K562 (cell line): Measurements from ENCODE around the gene APOBEC3C. TPM values are rescaled to one million over a fixed set of nuclear protein-coding genes. Genes with fewer than 3 reads are reported as not detected.
A peak's percentile ranks its signal among the peaks of the same experiment; 100 is the strongest.

Experiments used
- ATF3 ChIP-seq, 2 experiments: fragments of 450-650 bp in 1 of 2; sonication (generic) in 1 of 2; formaldehyde crosslinking in 1 of 2; IDR thresholded peaks in 1 of 2; conservative IDR thresholded peaks in 1 of 2; 2 replicates each; pipeline versions ENCODE4 v1.6.1 to v1.8.1; 2016 to 2023; ENCODE audit warnings: mild to moderate bottlenecking in 2 of 2, moderate library complexity in 2 of 2, inconsistent platforms in 1 of 2, missing genetic modification reagents in 1 of 2
- FUS ChIP-seq: fragments of 200-400 bp; formaldehyde crosslinking; optimal IDR thresholded peaks from 2 replicates; pipeline ENCODE3; 2017; ENCODE audit warnings: low read depth, low read length
- GMEB1 ChIP-seq: fragments of 250-450 bp; sonication (Bioruptor Pico); IDR thresholded peaks from 2 replicates; pipeline ENCODE4 v1.4.0; 2020; ENCODE audit warnings: mild to moderate bottlenecking
- KDM2B ChIP-seq: fragments of 250-450 bp; sonication (Bioruptor Pico); IDR thresholded peaks from 2 replicates; pipeline ENCODE4 v1.8.0; 2021; ENCODE audit warnings: mild to moderate bottlenecking, moderate library complexity
- L3MBTL2 ChIP-seq: fragments of 450-650 bp; IDR thresholded peaks from 2 replicates; pipeline ENCODE4 v1.6.1; 2016; ENCODE audit warnings: mild to moderate bottlenecking, moderate library complexity
- NFIC ChIP-seq: fragments of 450-650 bp; IDR thresholded peaks from 2 replicates; pipeline ENCODE4 v1.6.1; 2017; ENCODE audit warnings: mild to moderate bottlenecking, inconsistent platforms
- RBM17 ChIP-seq: fragments of 200-400 bp; formaldehyde crosslinking; IDR thresholded peaks from 2 replicates; pipeline ENCODE4 v1.6.1; 2017; ENCODE audit warnings: low read depth, mild to moderate bottlenecking, low read length, borderline replicate concordance
- RERE ChIP-seq: sonication (generic); formaldehyde crosslinking; IDR thresholded peaks from 2 replicates; pipeline ENCODE4 v1.8.0; 2023; ENCODE audit warnings: missing genetic modification reagents, mild to moderate bottlenecking, borderline replicate concordance
- SREBF2 ChIP-seq: sonication (generic); formaldehyde crosslinking; IDR thresholded peaks from 2 replicates; pipeline ENCODE4 v1.4.0; 2020; ENCODE audit warnings: mild to moderate bottlenecking, missing genetic modification reagents
- ZKSCAN3 ChIP-seq: fragments of 250-450 bp; sonication (Bioruptor Pico); IDR thresholded peaks from 2 replicates; pipeline ENCODE4 v1.4.0; 2020
- ZKSCAN8 ChIP-seq: fragments of 200-800 bp; sonication (Bioruptor generic); IDR thresholded peaks from 2 replicates; pipeline ENCODE4 v1.6.1; 2016; ENCODE audit warnings: missing genetic modification characterization, missing compliant biosample characterization
- ZNF253 ChIP-seq: fragments of 250-450 bp; sonication (Bioruptor Pico); conservative IDR thresholded peaks from 2 replicates; pipeline ENCODE4 v1.6.1; 2021; ENCODE audit warnings: mild to moderate bottlenecking
- ZNF354B ChIP-seq: fragments of 250-450 bp; sonication (Bioruptor Pico); IDR thresholded peaks from 2 replicates; pipeline ENCODE4 v1.4.0; 2020
- ZNF395 ChIP-seq: fragments of 200-800 bp; sonication (Bioruptor generic); IDR thresholded peaks from 2 replicates; pipeline ENCODE4 v1.6.1; 2017; ENCODE audit warnings: missing genetic modification characterization, missing compliant biosample characterization
- ZNF41 ChIP-seq: fragments of 250-450 bp; sonication (Bioruptor Pico); conservative IDR thresholded peaks from 2 replicates; pipeline ENCODE4 v1.4.0; 2020; ENCODE audit warnings: mild to moderate bottlenecking
- polyA plus RNA-seq, 8 experiments: library from polyadenylated mRNA; depleted of rRNA in 4 of 8; stranded (reverse) in 5 of 8; unstranded in 3 of 8; fragments of >200 nt; fragmentation: Nextera tagmentation in 2 of 8; fragmentation: Illumina TruSeq in 1 of 8; extraction: Ambion mirVana in 2 of 8; extraction: Trizol in 1 of 8; gene quantifications; 2 replicates each; pipeline versions ENCODE4 v1.2.1 to v1.2.3, GENCODE V29; 2011 to 2014; ENCODE audit warnings: inconsistent platforms in 1 of 8, missing spikeins in 1 of 8
- total RNA-seq, 7 experiments: library from RNA; depleted of rRNA in 6 of 7; stranded (reverse); fragments of >200 nt in 6 of 7; fragmentation: Illumina TruSeq in 2 of 7; extraction: Trizol in 2 of 7; gene quantifications; 2 replicates each; pipeline versions ENCODE4 v1.2.1 to v1.2.3, GENCODE V29; 2011 to 2021; ENCODE audit warnings: low replicate concordance in 1 of 7
- TF ChIP-seq, protein P1 (sequence below): sonication (generic); formaldehyde crosslinking; IDR thresholded peaks from 2 replicates; pipeline ENCODE4 v1.8.1; 2023; ENCODE audit warnings: mild to moderate bottlenecking, missing genetic modification reagents, moderate library complexity

Gene APOBEC3C
- total and polyA plus RNA-seq, 9 of the 15 experiments (the other 6 are each of a cell fraction or from before 2014, with no cell fraction given), result 12.4 to 285 (median 55.5) TPM

GRCh38 chr22:38981992-38982927 lies 31.8 kb upstream of the APOBEC3C start, which contains the start of gene APOBEC3B (continued):
- TF ChIP-seq ZNF395 (CRISPR knock-in tag) (no peak), NFIC (0 out of 2 replicates have a peak, but pooled peaks have one; percentile 15), ZNF354B (CRISPR knock-in tag) (no peak), SREBF2 (CRISPR knock-in tag) (no peak), ATF3 (IDR thresholded peaks at IDR 0.05) (peak; percentile 86), ATF3 (CRISPR knock-in tag; conservative IDR thresholded peaks at IDR 0.05) (no peak), FUS (no peak), ZNF253 (CRISPR knock-in tag) (no peak), GMEB1 (no peak), ZKSCAN8 (CRISPR knock-in tag) (no peak), KDM2B (CRISPR knock-in tag) (no peak), ZNF41 (CRISPR knock-in tag) (no peak), L3MBTL2 (peak; percentile 77), ZKSCAN3 (no peak), RBM17 (no peak), RERE (CRISPR knock-in tag) (no peak)
- TF ChIP-seq, protein P1, sequence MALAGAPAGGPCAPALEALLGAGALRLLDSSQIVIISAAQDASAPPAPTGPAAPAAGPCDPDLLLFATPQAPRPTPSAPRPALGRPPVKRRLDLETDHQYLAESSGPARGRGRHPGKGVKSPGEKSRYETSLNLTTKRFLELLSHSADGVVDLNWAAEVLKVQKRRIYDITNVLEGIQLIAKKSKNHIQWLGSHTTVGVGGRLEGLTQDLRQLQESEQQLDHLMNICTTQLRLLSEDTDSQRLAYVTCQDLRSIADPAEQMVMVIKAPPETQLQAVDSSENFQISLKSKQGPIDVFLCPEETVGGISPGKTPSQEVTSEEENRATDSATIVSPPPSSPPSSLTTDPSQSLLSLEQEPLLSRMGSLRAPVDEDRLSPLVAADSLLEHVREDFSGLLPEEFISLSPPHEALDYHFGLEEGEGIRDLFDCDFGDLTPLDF (CRISPR knock-in tag), result no peak
